Fibroblast of peridontal ligament (primary cell): Measurements from ENCODE around the gene GRIFIN.

Experiments
- DNase-seq: peaks from one replicate; pipeline ENCODE4 v3.0.0-alpha.2; 2010; ENCODE audit errors: extremely low read depth

The GRIFIN gene

GRCh38 chr7:2512713-2513112 is 36.5 kb upstream of the GRIFIN start:
- DNase-seq = no peak

GRCh38 chr7:2512179-2512661 is 36.0 kb upstream of the GRIFIN start:
- no peak for DNase-seq

GRCh38 chr7:2511769-2512168 is 35.6 kb upstream of the GRIFIN start:
- no peak for DNase-seq

GRCh38 chr7:2510909-2511768 is 34.9 kb upstream of the GRIFIN start:
- DNase-seq = no peak

GRCh38 chr7:2510130-2510776 is 34.1 kb upstream of the GRIFIN start:
- no peak for DNase-seq

- no peak for DNase-seq
Observed at GRCh38 chr7:2509298-2509906, 33.2 kb upstream of the GRIFIN start.

GRCh38 chr7:2508327-2509215 is 32.4 kb upstream of the GRIFIN start:
- DNase-seq = peak; percentile 51

GRCh38 chr7:2507917-2508306 is 31.7 kb upstream of the GRIFIN start:
- DNase-seq = no peak

GRCh38 chr7:2507208-2507916 is 31.2 kb upstream of the GRIFIN start:
- DNase-seq = no peak

- DNase-seq = no peak
Observed at GRCh38 chr7:2505401-2505800, 29.2 kb upstream of the GRIFIN start.

GRCh38 chr7:2504889-2505375 is 28.7 kb upstream of the GRIFIN start:
- DNase-seq = no peak

- DNase-seq = no peak
Observed at GRCh38 chr7:2504128-2504888, 28.1 kb upstream of the GRIFIN start.

GRCh38 chr7:2503056-2503941 is 27.1 kb upstream of the GRIFIN start:
- DNase-seq = no peak

- DNase-seq = no peak
Observed at GRCh38 chr7:2502647-2502966, 26.4 kb upstream of the GRIFIN start.

- no peak for DNase-seq
Observed at GRCh38 chr7:2501947-2502646, 25.9 kb upstream of the GRIFIN start.

GRCh38 chr7:2500701-2501100 is 24.5 kb upstream of the GRIFIN start:
- no peak for DNase-seq

- DNase-seq = no peak
Observed at GRCh38 chr7:2499719-2500430, 23.7 kb upstream of the GRIFIN start.

GRCh38 chr7:2499181-2499580 is 23.0 kb upstream of the GRIFIN start:
- DNase-seq = no peak
